H1 (cell line): Measurements from ENCODE around the gene LMX1A. TPM values are rescaled to one million over a fixed set of nuclear protein-coding genes. Genes with fewer than 3 reads are reported as not detected.

Experiments
- CTCF ChIA-PET: fragments of 300-600 bp; sonication (Branson Sonifier 250); formaldehyde crosslinking; loops from one replicate; lab custom pipeline; 2021; ENCODE audit not compliant: partially characterized antibody; lab: Charles Lee
- POLR2A ChIA-PET: fragments of 300-600 bp; sonication (Branson Sonifier 250); formaldehyde crosslinking; loops from one replicate; lab custom pipeline; 2021; ENCODE audit warnings: inconsistent platforms; ENCODE audit not compliant: partially characterized antibody; lab: Charles Lee
- DNase-seq, 2 experiments: peaks; one replicate each; pipeline versions ENCODE4 v3.0.0 to v3.0.0-alpha.2; 2010 to 2022; ENCODE audit warnings: low spot score in 2 of 2, low read depth in 1 of 2, mixed read lengths in 1 of 2
- FAIRE-seq: peaks from 2 replicates; lab custom pipeline; 2011; peaks lifted over from hg19 to GRCh38; lab: Jason Lieb, UNC
- H2AFZ ChIP-seq: 2 replicates; pipeline ENCODE4 v1.8.1; 2012; ENCODE audit warnings: low read length, inconsistent platforms
- H2AK5ac ChIP-seq: 2 replicates; pipeline ENCODE4 v1.6.1; 2013; ENCODE audit warnings: low read depth, low read length
- H2BK120ac ChIP-seq: replicated peaks from 2 replicates; pipeline ENCODE3; 2013; ENCODE audit warnings: low read depth, low read length, inconsistent platforms
- H2BK12ac ChIP-seq: 2 replicates; pipeline ENCODE4 v1.6.1; 2013; ENCODE audit warnings: low read depth, low read length
- H2BK15ac ChIP-seq: 2 replicates; pipeline ENCODE4 v1.6.1; 2013; ENCODE audit warnings: low read length
- H2BK20ac ChIP-seq: 2 replicates; pipeline ENCODE4 v1.6.1; 2013; ENCODE audit warnings: low read length
- H2BK5ac ChIP-seq: 2 replicates; pipeline ENCODE4 v1.6.1; 2013; ENCODE audit warnings: low read depth, low read length
- H3K14ac ChIP-seq: 2 replicates; pipeline ENCODE4 v1.6.1; 2013; ENCODE audit warnings: inconsistent platforms; ENCODE audit not compliant: insufficient read length
- H3K18ac ChIP-seq: 2 replicates; pipeline ENCODE4 v1.6.1; 2013; ENCODE audit warnings: low read length; ENCODE audit errors: extremely low read depth
- H3K23ac ChIP-seq: 2 replicates; pipeline ENCODE4 v1.6.1; 2013; ENCODE audit warnings: inconsistent platforms; ENCODE audit not compliant: insufficient read length
- H3K23me2 ChIP-seq: 2 replicates; pipeline ENCODE4 v1.6.1; 2013; ENCODE audit warnings: low read depth, low read length
- H3K27ac ChIP-seq: 2 replicates; pipeline ENCODE4 v1.6.1; 2011; ENCODE audit warnings: low read depth, low read length, inconsistent platforms
- H3K27me3 ChIP-seq, 4 experiments: replicated peaks in 1 of 4; 1 replicate in 1 of 4; 2 replicates in 3 of 4; pipeline versions ENCODE4 v1.6.1 to v1.8.1; 2011 to 2013; ENCODE audit warnings: low read length in 3 of 4, mild to moderate bottlenecking in 3 of 4, inconsistent platforms in 2 of 4, mixed read lengths in 2 of 4, moderate library complexity in 1 of 4; ENCODE audit not compliant: control insufficient read depth in 3 of 4, insufficient read depth in 3 of 4; ENCODE audit errors: extremely low read depth in 1 of 4
- H3K36me3 ChIP-seq, 4 experiments: 2 replicates each; pipeline versions ENCODE4 v1.6.1 to v1.8.1; 2011 to 2013; ENCODE audit warnings: mild to moderate bottlenecking in 4 of 4, low read length in 3 of 4, moderate library complexity in 2 of 4, control low read depth in 1 of 4, inconsistent platforms in 1 of 4; ENCODE audit not compliant: insufficient read depth in 4 of 4, control insufficient read depth in 2 of 4
- H3K4ac ChIP-seq: replicated peaks from 2 replicates; pipeline ENCODE3; 2013; ENCODE audit warnings: low read length, low read depth, mixed read lengths, inconsistent platforms; ENCODE audit not compliant: insufficient read length
- H3K4me1 ChIP-seq, 4 experiments: replicated peaks in 1 of 4; 1 replicate in 1 of 4; 2 replicates in 3 of 4; pipeline versions ENCODE4 v1.6.1 to v1.8.1; 2011 to 2013; ENCODE audit warnings: low read length in 3 of 4, inconsistent platforms in 2 of 4, mixed read lengths in 1 of 4; ENCODE audit not compliant: insufficient read depth in 4 of 4, control insufficient read depth in 3 of 4
- H3K4me2 ChIP-seq, 2 experiments: 2 replicates each; pipeline versions ENCODE4 v1.6.1 to v1.8.1; 2011 to 2013; ENCODE audit warnings: low read depth in 2 of 2, low read length in 2 of 2, control low read depth in 1 of 2, inconsistent platforms in 1 of 2, mild to moderate bottlenecking in 1 of 2; ENCODE audit not compliant: insufficient read depth in 1 of 2
- H3K4me3 ChIP-seq, 4 experiments: fragments of 200-600, 300-600 bp in 1 of 4; sonication (generic), shearing (Covaris generic), sonication (Bioruptor Twin) in 1 of 4; 2 replicates each; pipeline versions ENCODE4 v1.5.1 to v1.8.1; 2011 to 2016; ENCODE audit warnings: low read length in 4 of 4, low read depth in 3 of 4, control low read depth in 2 of 4, inconsistent platforms in 2 of 4, mild to moderate bottlenecking in 2 of 4, mixed read lengths in 1 of 4, moderate library complexity in 1 of 4; ENCODE audit not compliant: insufficient read depth in 2 of 4; ENCODE audit errors: extremely low read depth in 1 of 4
- H3K56ac ChIP-seq: replicated peaks from 2 replicates; pipeline ENCODE3; 2013; ENCODE audit warnings: low read depth, mild to moderate bottlenecking, mixed read lengths, low read length, inconsistent platforms; ENCODE audit not compliant: insufficient read length
- H3K79me1 ChIP-seq: 2 replicates; pipeline ENCODE4 v1.6.1; 2013; ENCODE audit warnings: low read depth, low read length, control low read depth
- H3K79me2 ChIP-seq, 2 experiments: 2 replicates each; pipeline versions ENCODE4 v1.6.1 to v1.8.1; 2012 to 2013; ENCODE audit warnings: low read length in 2 of 2, mild to moderate bottlenecking in 2 of 2, inconsistent platforms in 1 of 2; ENCODE audit not compliant: insufficient read depth in 2 of 2, control insufficient read depth in 1 of 2
- H3K9ac ChIP-seq, 4 experiments: replicated peaks in 1 of 4; 1 replicate in 1 of 4; 2 replicates in 3 of 4; pipeline versions ENCODE4 v1.6.1 to v1.8.1; 2011 to 2013; ENCODE audit warnings: low read depth in 3 of 4, low read length in 3 of 4, control low read depth in 2 of 4, mild to moderate bottlenecking in 2 of 4, moderate library complexity in 2 of 4, inconsistent platforms in 1 of 4; ENCODE audit errors: extremely low read depth in 1 of 4
- H3K9me3 ChIP-seq, 2 experiments: 2 replicates each; pipeline versions ENCODE4 v1.6.1 to v1.8.1; 2012 to 2013; ENCODE audit warnings: mild to moderate bottlenecking in 2 of 2, moderate library complexity in 2 of 2, control low read depth in 1 of 2, inconsistent platforms in 1 of 2, low read depth in 1 of 2, low read length in 1 of 2, mixed read lengths in 1 of 2; ENCODE audit not compliant: insufficient read depth in 2 of 2
- H4K20me1 ChIP-seq, 2 experiments: replicated peaks in 1 of 2; 2 replicates each; pipeline versions ENCODE3 to v1.8.1; 2011 to 2013; ENCODE audit warnings: inconsistent platforms in 2 of 2, low read length in 2 of 2, mild to moderate bottlenecking in 1 of 2; ENCODE audit not compliant: insufficient read depth in 2 of 2, control insufficient read depth in 1 of 2
- H4K5ac ChIP-seq: 2 replicates; pipeline ENCODE4 v1.6.1; 2013; ENCODE audit warnings: low read length, low read depth, mixed read lengths, inconsistent platforms; ENCODE audit not compliant: insufficient read length
- H4K8ac ChIP-seq: 2 replicates; pipeline ENCODE4 v1.8.0; 2013; ENCODE audit warnings: mild to moderate bottlenecking, moderate library complexity, low read length, inconsistent platforms; ENCODE audit not compliant: insufficient read depth; ENCODE audit errors: extremely low read depth
- H4K91ac ChIP-seq: replicated peaks from 2 replicates; pipeline ENCODE3; 2013; ENCODE audit warnings: low read length, mixed read lengths, inconsistent platforms; ENCODE audit not compliant: insufficient read length
- ASH2L ChIP-seq: fragments of 200-600, 300-600 bp; sonication (generic); IDR thresholded peaks from one replicate; pipeline ENCODE4 v1.7.1; 2017; ENCODE audit warnings: low read length
- BRCA1 ChIP-seq: IDR thresholded peaks from 2 replicates; pipeline ENCODE4 v1.6.1; 2012; ENCODE audit warnings: low read depth, low read length, improper control_type of control experiment
- CREB1 ChIP-seq: IDR thresholded peaks from 2 replicates; pipeline ENCODE4 v1.6.1; 2012; ENCODE audit warnings: inconsistent platforms
- EZH2 ChIP-seq: fragments of 200-600 bp; sonication (generic); IDR thresholded peaks from 2 replicates; pipeline ENCODE4 v1.7.1; 2012; ENCODE audit warnings: low read depth, mild to moderate bottlenecking, moderate library complexity, low read length, inconsistent platforms; ENCODE audit not compliant: severe bottlenecking
- FOSL1 ChIP-seq: IDR thresholded peaks from 2 replicates; pipeline ENCODE4 v1.6.1; 2011; ENCODE audit warnings: mild to moderate bottlenecking, low read depth, low read length, moderate library complexity; ENCODE audit not compliant: insufficient read depth
- KDM5A ChIP-seq: fragments of 200-600 bp; IDR thresholded peaks from 2 replicates; pipeline ENCODE4 v1.7.1; 2012; ENCODE audit warnings: mild to moderate bottlenecking, low read length, inconsistent platforms, mixed read lengths
- PHF8 ChIP-seq: fragments of 200-600 bp; sonication (generic); conservative IDR thresholded peaks from 2 replicates; pipeline ENCODE4 v1.7.1; 2012; ENCODE audit warnings: low read depth, mild to moderate bottlenecking, inconsistent platforms, low read length, moderate library complexity
- RAD21 ChIP-seq, 2 experiments: IDR thresholded peaks in 1 of 2; conservative IDR thresholded peaks in 1 of 2; 2 replicates each; pipeline ENCODE4 v1.6.1; 2011; ENCODE audit warnings: low read depth in 2 of 2, low read length in 2 of 2, improper control_type of control experiment in 1 of 2, inconsistent platforms in 1 of 2, mild to moderate bottlenecking in 1 of 2, moderate library complexity in 1 of 2
- SP1 ChIP-seq: IDR thresholded peaks from 2 replicates; pipeline ENCODE4 v1.6.1; 2011; ENCODE audit warnings: low read depth, low read length
- SUZ12 ChIP-seq: fragments of 200-600 bp; sonication (generic); IDR thresholded peaks from 2 replicates; pipeline ENCODE4 v1.6.1; 2012; ENCODE audit warnings: mild to moderate bottlenecking, inconsistent platforms, low read length, moderate library complexity, mixed read lengths
- WGBS, 2 experiments: shearing (Covaris generic) in 1 of 2; methylation state at CpG; one replicate each; pipeline versions ENCODE4 v1.1.6 to v1.1.7; 2013 to 2015; ENCODE audit warnings: low lambda C conversion rate in 2 of 2, mixed read lengths in 2 of 2, inconsistent platforms in 1 of 2, low coverage in 1 of 2, missing lambda C conversion rate in 1 of 2; ENCODE audit not compliant: insufficient replicate concordance in 2 of 2, insufficient coverage in 1 of 2, insufficient read length in 1 of 2; ENCODE audit errors: extremely low coverage in 1 of 2, missing lambda C conversion rate in 1 of 2; 5-methylcytosine and 5-hydroxymethylcytosine counted together
- polyA plus RNA-seq, 7 experiments: library from polyadenylated mRNA; depleted of rRNA in 3 of 7; stranded (reverse) in 5 of 7; unstranded in 2 of 7; fragments of >200 nt in 5 of 7; fragments of 200-250 nt in 2 of 7; gene quantifications; 1 replicate in 5 of 7; 2 replicates in 1 of 7; 4 replicates in 1 of 7; pipeline versions ENCODE4 v1.2.1 to v1.2.3, GENCODE V29; 2011 to 2013; ENCODE audit warnings: missing spikeins in 2 of 7, mixed read lengths in 2 of 7
- total RNA-seq: library from RNA; stranded (reverse); fragmentation: NEBNext Ultra II Directional; extraction: Animal tissue kit (Norgen Biotek cat#: 25700); gene quantifications from 2 replicates; pipeline ENCODE4 v1.2.1, GENCODE V29; 2021
- TF ChIP-seq, protein P1 (sequence below): IDR thresholded peaks from 2 replicates; pipeline ENCODE4 v1.6.1; 2012; ENCODE audit warnings: inconsistent platforms

The LMX1A gene
- total and polyA plus RNA-seq, 2 of the 8 experiments (the other 6 are each of a cell fraction or from before 2014, with no cell fraction given) = not detected

DNA sequence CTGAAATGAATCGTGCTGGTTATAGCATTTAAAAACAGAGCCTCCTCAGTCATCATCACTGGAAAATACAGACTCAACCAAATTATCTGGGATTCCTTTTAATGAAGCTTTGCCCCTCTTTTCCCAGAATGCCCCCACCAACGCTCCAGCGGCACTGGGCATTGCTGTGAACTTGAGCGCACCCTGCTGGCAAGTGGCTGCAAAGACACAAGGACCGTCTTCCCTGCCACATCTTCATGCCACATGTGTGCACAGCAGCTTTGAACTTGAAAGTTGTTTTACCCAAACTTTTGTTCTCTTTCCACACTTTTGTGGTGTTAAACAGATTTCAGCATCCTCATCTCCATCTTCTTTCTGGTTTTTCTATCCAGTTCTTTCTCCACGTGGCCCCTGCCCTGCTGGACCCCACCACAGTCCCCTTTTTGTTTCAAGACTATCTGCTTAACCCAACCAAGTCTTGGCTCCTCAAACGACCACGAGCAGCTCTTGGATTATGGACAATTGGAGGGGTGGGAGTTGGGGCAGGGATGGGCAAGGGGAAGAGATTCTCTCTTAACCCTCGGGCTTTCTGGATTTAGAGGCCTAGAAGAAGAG is 12.8 kb upstream of the LMX1A start:
- no peak overlapping the region for H4K91ac ChIP-seq
- H3K9me3 ChIP-seq = no peaks in the 10 kb centered on the region
- H3K4me3 ChIP-seq = no peak overlapping the region
- H2BK15ac ChIP-seq = peak overlapping the region; percentile 36; the same call in 1 of the 2 replicates
- CTCF ChIA-PET = interaction anchor here (0.8 to 6.3 kb wide), 66 partner anchors 7 to 1010 kb away, joined by 3 to 138 read pairs (median 5); partner anchors contain the start of gene LMX1A
- no peak overlapping the region for H3K27ac ChIP-seq
- no peak overlapping the region for H3K18ac ChIP-seq
- no peak overlapping the region for H2BK12ac ChIP-seq
- POLR2A ChIA-PET = no interaction called here
- peaks cover 0 to 4% (median 0%) of the 10 kb centered on the region in 4 experiments; a peak in 3 of 7 replicates for H3K4me1 ChIP-seq
- no peaks in the 10 kb centered on the region for H3K79me2 ChIP-seq
- H3K36me3 ChIP-seq = no peaks in the 10 kb centered on the region
- peaks cover 0 to 2% of the 10 kb centered on the region in 2 experiments for H4K20me1 ChIP-seq
- no peak overlapping the region for H2AK5ac ChIP-seq
- H4K5ac ChIP-seq = no peak overlapping the region
- peak in 1 of 2 experiments; percentile 87 for DNase-seq
- H4K8ac ChIP-seq = no peak overlapping the region
- H3K14ac ChIP-seq = no peak overlapping the region
- H2AFZ ChIP-seq = 0 out of 2 replicates have a peak overlapping the region, but pooled peaks have one; percentile 10
- no peak overlapping the region for H3K23ac ChIP-seq
- WGBS, 2 experiments = 28% methylated on average over 9 of the region's 9 CpGs; no CpG with 5 or more reads in 1 of the 2 experiments
- H3K9ac ChIP-seq = no peak overlapping the region
- H3K27me3 ChIP-seq = peaks cover 0 to 10% (median under 1%) of the 10 kb centered on the region in 4 experiments; a peak in 1 of 7 replicates
- peak; percentile 82 for FAIRE-seq
- no peaks in the 10 kb centered on the region for H3K79me1 ChIP-seq
- H3K23me2 ChIP-seq = no peaks in the 10 kb centered on the region
- no peak overlapping the region for H2BK120ac ChIP-seq
- no peak overlapping the region for H3K4me2 ChIP-seq
- H3K4ac ChIP-seq = no peak overlapping the region
- H2BK5ac ChIP-seq = no peak overlapping the region
- no peak overlapping the region for H3K56ac ChIP-seq
- H2BK20ac ChIP-seq = no peak overlapping the region
- no peak for TF ChIP-seq CREB1
- no peak for TF ChIP-seq FOSL1
- no peak for TF ChIP-seq ASH2L
- TF ChIP-seq PHF8 = no peak
- peak; percentile 75 to 80 for TF ChIP-seq RAD21 (IDR thresholded peaks at IDR 0.05 in 1 of 2, conservative IDR thresholded peaks at IDR 0.05 in 1 of 2; ENCODE audit: low read depth in 2 of 2, low read length in 2 of 2)
- TF ChIP-seq BRCA1 = no peak
- TF ChIP-seq SP1 = no peak
- TF ChIP-seq, protein P1, sequence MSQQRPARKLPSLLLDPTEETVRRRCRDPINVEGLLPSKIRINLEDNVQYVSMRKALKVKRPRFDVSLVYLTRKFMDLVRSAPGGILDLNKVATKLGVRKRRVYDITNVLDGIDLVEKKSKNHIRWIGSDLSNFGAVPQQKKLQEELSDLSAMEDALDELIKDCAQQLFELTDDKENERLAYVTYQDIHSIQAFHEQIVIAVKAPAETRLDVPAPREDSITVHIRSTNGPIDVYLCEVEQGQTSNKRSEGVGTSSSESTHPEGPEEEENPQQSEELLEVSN = no peak
- TF ChIP-seq SUZ12 = no peak
- TF ChIP-seq EZH2 = no peak
- no peak for TF ChIP-seq KDM5A
